Stomach (tissue), 4 donors: ENCODE data around the gene GIMAP1.

Experiments used
- CTCF ChIP-seq, 7 experiments: fragments of 450-650 bp in 4 of 7; fragments of 200-600 bp in 3 of 7; sonication (generic) in 3 of 7; IDR thresholded peaks; one replicate each; pipeline ENCODE4 v1.5.1; 2016 to 2019; ENCODE audit warnings: antibody characterized with exemption in 7 of 7, control low read depth in 2 of 7, mild to moderate bottlenecking in 1 of 7
- EP300 ChIP-seq: sonication (generic); formaldehyde crosslinking; IDR thresholded peaks from one replicate; pipeline ENCODE4 v1.6.1; 2017; ENCODE audit warnings: antibody characterized with exemption
- POLR2A ChIP-seq, 4 donors: fragments of 450-650 bp; IDR thresholded peaks; one replicate each; pipeline ENCODE4 v1.6.1; 2016; ENCODE audit warnings: antibody characterized with exemption in 4 of 4, control low read depth in 2 of 4, mild to moderate bottlenecking in 1 of 4, moderate library complexity in 1 of 4
- POLR2AphosphoS5 ChIP-seq, 3 donors: sonication (generic); formaldehyde crosslinking; IDR thresholded peaks; one replicate each; pipeline ENCODE4 v1.6.1; 2016; ENCODE audit warnings: antibody characterized with exemption in 3 of 3

GRCh38 chr7:150668472-150668911, 47.9 kb upstream of the GIMAP1 start:
- TF ChIP-seq CTCF (IDR thresholded peaks at IDR 0.05) (no peak), POLR2A (IDR thresholded peaks at IDR 0.05) (no peak), POLR2AphosphoS5 (IDR thresholded peaks at IDR 0.05) (peak in 2 of 3 donors; percentile 6 to 8), EP300 (no peak)
